Measurements from ENCODE around the gene DDX56. TPM values are rescaled to one million over a fixed set of nuclear protein-coding genes. Genes with fewer than 3 reads are reported as not detected.

The DDX56 gene
- total RNA-seq, 1 experiment from 2014 or later: 147 TPM

DNA sequence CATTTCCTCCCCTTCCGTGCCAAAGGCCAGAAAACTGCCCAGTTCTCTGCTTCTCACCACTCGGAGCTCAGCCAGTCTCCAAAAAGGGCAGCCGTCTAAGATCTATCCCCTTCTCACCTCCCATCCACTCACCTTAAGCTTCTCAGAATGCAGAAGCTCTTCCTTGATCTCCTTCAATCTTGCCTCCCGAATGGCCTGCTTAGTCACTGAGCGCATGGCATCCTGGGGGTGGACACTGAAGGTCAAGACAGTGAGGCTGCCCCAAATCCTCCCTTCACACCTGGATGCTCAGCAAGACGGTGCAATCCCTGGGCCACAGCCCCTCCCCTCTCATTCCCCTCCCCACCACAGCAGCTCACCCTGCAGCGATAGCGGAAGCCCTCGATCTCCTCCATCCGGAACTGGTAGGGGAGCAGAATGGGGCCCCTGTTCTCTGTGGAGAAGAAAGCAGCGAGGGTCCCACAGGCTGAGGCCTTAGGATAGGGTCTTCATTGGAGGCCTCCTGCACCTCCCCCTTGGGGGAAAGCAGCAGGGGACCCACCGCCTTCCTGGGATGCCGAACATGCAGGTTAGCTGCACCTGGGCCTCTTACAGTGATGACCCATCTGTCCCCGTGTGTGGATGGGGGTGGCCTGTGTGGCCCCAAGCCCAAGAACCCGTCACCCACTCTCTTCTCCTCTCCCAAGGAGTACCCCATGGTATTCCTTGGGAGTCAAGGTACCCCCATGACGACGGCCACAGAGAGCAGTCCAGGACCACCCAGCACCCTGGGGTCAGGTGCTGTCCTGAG is 4.7 kb downstream of the DDX56 start:
- ChIA-PET CTCF (no interaction called here), POLR2A (no interaction called here)
- Histone ChIP-seq H3K27ac (ENCODE audit: low read length) (no peak overlapping the region), H3K9me3 (ENCODE audit: control insufficient read depth, insufficient read depth, low read depth, low read length) (no peaks in the 10 kb centered on the region), H3K4me3 (ENCODE audit: low read depth in 2 of 2, low read length in 2 of 2) (no peak overlapping the region), H3K4me1 (ENCODE audit: control insufficient read depth, insufficient read depth, low read length) (peaks cover 9% of the 10 kb centered on the region), H3K36me3 (ENCODE audit: control insufficient read depth, insufficient read depth, low read length) (peaks cover 32% of the 10 kb centered on the region), H3K27me3 (ENCODE audit: control insufficient read depth, insufficient read depth, low read length) (no peaks in the 10 kb centered on the region)
- ATAC-seq (no peak), DNase-seq (ENCODE audit: low read depth, low spot score) (no peak)
- BruUV-seq (replicated peaks): no TSS peak
- intact Hi-C loops (cut with micrococcal nuclease; ENCODE audit: unreplicated experiment) (loop anchor here (10.0 kb wide), 1 partner anchor 324 kb away; no protein-coding TSS in a partner anchor), in situ Hi-C loops (cut with HindIII; ENCODE audit: low pct_unique_long_range_greater_than_20kb, low sequenced_read_pairs) (no loop called here)
- TF ChIP-seq TCF7L2 (IDR thresholded peaks at IDR 0.05; ENCODE audit: low read depth, low read length): no peak
- TF ChIP-seq, protein P1, sequence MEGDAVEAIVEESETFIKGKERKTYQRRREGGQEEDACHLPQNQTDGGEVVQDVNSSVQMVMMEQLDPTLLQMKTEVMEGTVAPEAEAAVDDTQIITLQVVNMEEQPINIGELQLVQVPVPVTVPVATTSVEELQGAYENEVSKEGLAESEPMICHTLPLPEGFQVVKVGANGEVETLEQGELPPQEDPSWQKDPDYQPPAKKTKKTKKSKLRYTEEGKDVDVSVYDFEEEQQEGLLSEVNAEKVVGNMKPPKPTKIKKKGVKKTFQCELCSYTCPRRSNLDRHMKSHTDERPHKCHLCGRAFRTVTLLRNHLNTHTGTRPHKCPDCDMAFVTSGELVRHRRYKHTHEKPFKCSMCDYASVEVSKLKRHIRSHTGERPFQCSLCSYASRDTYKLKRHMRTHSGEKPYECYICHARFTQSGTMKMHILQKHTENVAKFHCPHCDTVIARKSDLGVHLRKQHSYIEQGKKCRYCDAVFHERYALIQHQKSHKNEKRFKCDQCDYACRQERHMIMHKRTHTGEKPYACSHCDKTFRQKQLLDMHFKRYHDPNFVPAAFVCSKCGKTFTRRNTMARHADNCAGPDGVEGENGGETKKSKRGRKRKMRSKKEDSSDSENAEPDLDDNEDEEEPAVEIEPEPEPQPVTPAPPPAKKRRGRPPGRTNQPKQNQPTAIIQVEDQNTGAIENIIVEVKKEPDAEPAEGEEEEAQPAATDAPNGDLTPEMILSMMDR (IDR thresholded peaks at IDR 0.05): no peak
- no peak for TF ChIP-seq POLR2AphosphoS5 (IDR thresholded peaks at IDR 0.05; ENCODE audit: low read depth, low read length)
- no peak for TF ChIP-seq SIN3A (IDR thresholded peaks at IDR 0.05; ENCODE audit: borderline replicate concordance, insufficient read depth, low read depth, low read length)
- TF ChIP-seq REST (IDR thresholded peaks at IDR 0.05; ENCODE audit: insufficient read depth in 1 of 2, low read depth in 2 of 2, low read length in 1 of 2): no peak

- Histone ChIP-seq H3K9me3 (ENCODE audit: control insufficient read depth, insufficient read depth, low read depth, low read length) (no peaks in the 10 kb centered on the region), H3K36me3 (ENCODE audit: control insufficient read depth, insufficient read depth, low read length) (peaks cover 29% of the 10 kb centered on the region), H3K27ac (ENCODE audit: low read length) (no peak overlapping the region), H3K4me3 (ENCODE audit: low read depth in 2 of 2, low read length in 2 of 2) (no peak overlapping the region), H3K4me1 (ENCODE audit: control insufficient read depth, insufficient read depth, low read length) (peaks cover 9% of the 10 kb centered on the region), H3K27me3 (ENCODE audit: control insufficient read depth, insufficient read depth, low read length) (no peaks in the 10 kb centered on the region)
- no peak for DNase-seq (ENCODE audit: low read depth, low spot score)
- POLR2A ChIA-PET: no interaction called here
- TF ChIP-seq, protein P1 (IDR thresholded peaks at IDR 0.05): no peak
- TF ChIP-seq POLR2AphosphoS5 (IDR thresholded peaks at IDR 0.05; ENCODE audit: low read depth, low read length): no peak
- TF ChIP-seq TCF7L2 (IDR thresholded peaks at IDR 0.05; ENCODE audit: low read depth, low read length): no peak
- TF ChIP-seq REST (IDR thresholded peaks at IDR 0.05; ENCODE audit: insufficient read depth in 1 of 2, low read depth in 2 of 2, low read length in 1 of 2): no peak
- in situ Hi-C loops (cut with HindIII; ENCODE audit: low pct_unique_long_range_greater_than_20kb, low sequenced_read_pairs): no loop called here
- BruUV-seq (replicated peaks): no TSS peak
- ATAC-seq: no peak
- CTCF ChIA-PET: interaction anchor here (0.5 kb wide), 1 partner anchor 181 kb away, joined by 3 read pairs; the partner anchor contains the start of gene ZMIZ2
- intact Hi-C loops (cut with micrococcal nuclease; ENCODE audit: unreplicated experiment): loop anchor here (10.0 kb wide), 1 partner anchor 323 kb away; no protein-coding TSS in a partner anchor
Measured at GRCh38 chr7:44567884-44568283, 5.8 kb downstream of the DDX56 start.
